Mesenchymal stem cell (in vitro differentiated cells and primary cell): Measurements from ENCODE around the gene NDUFS7.
"Not testable (repeated sequence)": the region's sequence is repeated elsewhere in the genome, so short reads cannot be mapped to it uniquely, and the experiment has no call there.

Experiments used
- DNase-seq: peaks from one replicate; pipeline ENCODE4 v3.0.0-alpha.2; 2013
- H2AFZ ChIP-seq: one replicate; pipeline ENCODE4 v1.6.1; 2013; ENCODE audit warnings: low read depth, mild to moderate bottlenecking, control low read depth, inconsistent platforms, low read length, moderate library complexity
- H2AK5ac ChIP-seq: 2 replicates; pipeline ENCODE4 v1.6.1; 2013; ENCODE audit warnings: low read length, moderate library complexity, mild to moderate bottlenecking, inconsistent platforms; ENCODE audit not compliant: severe bottlenecking
- H2BK120ac ChIP-seq: one replicate; pipeline ENCODE4 v1.6.1; 2013; ENCODE audit warnings: low read depth, mild to moderate bottlenecking, inconsistent platforms, low read length, moderate library complexity
- H2BK12ac ChIP-seq, 2 experiments: one replicate each; pipeline ENCODE4 v1.6.1; 2013; ENCODE audit warnings: inconsistent platforms in 2 of 2, low read length in 2 of 2, mild to moderate bottlenecking in 2 of 2, moderate library complexity in 2 of 2, control low read depth in 1 of 2
- H2BK15ac ChIP-seq: one replicate; pipeline ENCODE4 v1.6.1; 2013; ENCODE audit warnings: mild to moderate bottlenecking, low read depth, inconsistent platforms; ENCODE audit not compliant: poor library complexity, severe bottlenecking
- H2BK5ac ChIP-seq: 2 replicates; pipeline ENCODE4 v1.6.1; 2013; ENCODE audit warnings: low read depth, mild to moderate bottlenecking, low read length, control low read depth, inconsistent platforms; ENCODE audit not compliant: poor library complexity, severe bottlenecking
- H3K14ac ChIP-seq, 2 experiments: one replicate each; pipeline ENCODE4 v1.6.1; 2013; ENCODE audit warnings: inconsistent platforms in 2 of 2, low read length in 2 of 2, control low read depth in 1 of 2, mild to moderate bottlenecking in 1 of 2, moderate library complexity in 1 of 2
- H3K18ac ChIP-seq, 2 experiments: one replicate each; pipeline ENCODE4 v1.6.1; 2013; ENCODE audit warnings: inconsistent platforms in 2 of 2, low read length in 2 of 2, control low read depth in 1 of 2, low read depth in 1 of 2, mild to moderate bottlenecking in 1 of 2
- H3K23ac ChIP-seq, 2 experiments: one replicate each; pipeline ENCODE4 v1.6.1; 2013; ENCODE audit warnings: inconsistent platforms in 2 of 2, low read length in 2 of 2, mild to moderate bottlenecking in 2 of 2, moderate library complexity in 2 of 2, control low read depth in 1 of 2
- H3K27ac ChIP-seq: 2 replicates; pipeline ENCODE4 v1.5.1; 2013; ENCODE audit warnings: mild to moderate bottlenecking, moderate library complexity, low read length, control low read depth, inconsistent platforms; ENCODE audit not compliant: poor library complexity, severe bottlenecking
- H3K27me3 ChIP-seq, 2 experiments: 2 replicates each; pipeline versions ENCODE4 v1.6.1 to v1.7.0; 2013; ENCODE audit warnings: low read length in 2 of 2, mild to moderate bottlenecking in 2 of 2, moderate library complexity in 2 of 2, control low read depth in 1 of 2, inconsistent platforms in 1 of 2; ENCODE audit not compliant: control insufficient read depth in 1 of 2, insufficient read depth in 1 of 2
- H3K36me3 ChIP-seq, 2 experiments: 2 replicates each; pipeline versions ENCODE4 v1.6.1 to v1.7.0; 2013; ENCODE audit warnings: low read length in 2 of 2, control low read depth in 1 of 2, inconsistent platforms in 1 of 2, low read depth in 1 of 2, mild to moderate bottlenecking in 1 of 2; ENCODE audit not compliant: insufficient read depth in 2 of 2, control insufficient read depth in 1 of 2
- H3K4ac ChIP-seq, 2 experiments: one replicate each; pipeline ENCODE4 v1.6.1; 2013; ENCODE audit warnings: inconsistent platforms in 2 of 2, low read length in 2 of 2, mild to moderate bottlenecking in 2 of 2, moderate library complexity in 2 of 2, control low read depth in 1 of 2, low read depth in 1 of 2
- H3K4me1 ChIP-seq: 2 replicates; pipeline ENCODE4 v1.6.1; 2013; ENCODE audit warnings: low read depth, low read length, control low read depth; ENCODE audit not compliant: control insufficient read depth, insufficient read depth
- H3K4me2 ChIP-seq: 2 replicates; pipeline ENCODE4 v1.6.1; 2013; ENCODE audit warnings: low read length, mild to moderate bottlenecking, inconsistent platforms; ENCODE audit not compliant: poor library complexity, severe bottlenecking
- H3K4me3 ChIP-seq, 2 experiments: 2 replicates each; pipeline versions ENCODE4 v1.5.1 to v1.7.0; 2013; ENCODE audit warnings: low read length in 2 of 2, mild to moderate bottlenecking in 2 of 2, control low read depth in 1 of 2, low read depth in 1 of 2; ENCODE audit not compliant: insufficient read depth in 1 of 2
- H3K79me1 ChIP-seq: replicated peaks from 2 replicates; pipeline ENCODE4 v1.6.1; 2013; ENCODE audit warnings: mild to moderate bottlenecking, control low read depth, low read length, inconsistent platforms; ENCODE audit not compliant: poor library complexity, severe bottlenecking
- H3K9ac ChIP-seq: 2 replicates; pipeline ENCODE4 v1.7.0; 2013; ENCODE audit warnings: mild to moderate bottlenecking, low read length, moderate library complexity
- H3K9me3 ChIP-seq: 2 replicates; pipeline ENCODE4 v1.7.0; 2013; ENCODE audit warnings: mild to moderate bottlenecking, low read length; ENCODE audit not compliant: control insufficient read depth
- H4K8ac ChIP-seq: one replicate; pipeline ENCODE4 v1.6.1; 2013; ENCODE audit warnings: inconsistent platforms, mild to moderate bottlenecking, low read length, moderate library complexity
- H4K91ac ChIP-seq: one replicate; pipeline ENCODE4 v1.6.1; 2013; ENCODE audit warnings: mild to moderate bottlenecking, low read length, inconsistent platforms
- WGBS: methylation state at CpG from one replicate; pipeline ENCODE4 v1.1.7; 2013; ENCODE audit warnings: mixed read lengths; 5-methylcytosine and 5-hydroxymethylcytosine counted together

The NDUFS7 gene

DNA sequence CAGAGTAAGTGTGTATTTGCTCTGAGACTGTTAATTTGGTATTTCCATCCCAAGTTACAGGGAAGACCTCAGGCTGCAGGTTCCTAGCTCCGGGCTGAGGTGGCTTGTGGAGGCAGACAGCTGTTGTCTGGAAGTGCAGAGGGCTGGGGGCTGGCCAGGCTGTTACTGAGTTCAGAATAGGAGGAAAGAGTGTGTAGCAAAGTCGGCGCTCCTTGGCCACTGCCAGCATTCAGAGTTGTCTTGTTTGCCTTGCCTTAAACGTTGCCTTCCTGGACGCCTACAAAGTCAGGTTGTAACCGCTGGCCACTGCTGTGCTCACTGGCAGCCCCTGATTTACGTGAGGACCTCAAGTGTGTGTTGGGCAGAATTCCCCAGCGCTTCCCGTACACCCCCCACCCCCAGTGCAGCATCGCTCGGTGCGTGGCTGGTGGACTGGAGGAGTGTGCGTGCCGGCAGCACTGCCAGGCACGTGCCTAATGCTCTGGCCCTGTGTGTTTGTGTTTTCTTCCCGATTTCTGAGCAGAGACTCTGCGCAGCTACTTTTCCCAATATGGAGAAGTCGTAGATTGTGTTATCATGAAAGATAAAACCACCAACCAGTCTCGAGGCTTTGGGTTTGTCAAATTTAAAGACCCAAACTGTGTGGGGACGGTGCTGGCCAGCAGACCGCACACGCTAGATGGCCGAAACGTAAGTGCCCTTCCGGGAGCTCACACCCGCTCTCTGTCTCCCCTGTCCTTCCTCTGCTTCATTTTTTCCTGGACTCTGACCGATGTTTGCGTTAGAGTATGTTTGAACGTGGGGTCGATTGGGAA, 34.2 kb downstream of the NDUFS7 start:
- Histone ChIP-seq H3K4me2 (no peak overlapping the region), H2BK12ac (peak overlapping the region in 1 of 2 experiments; percentile 18), H3K4ac (no peak overlapping the region), H3K79me1 (peaks cover 10% of the 10 kb centered on the region), H3K27ac (no peak overlapping the region), H3K18ac (no peak overlapping the region), H3K9me3 (no peaks in the 10 kb centered on the region), H2BK120ac (no peak overlapping the region), H3K4me1 (peaks cover 49% of the 10 kb centered on the region), H2BK5ac (no peak overlapping the region), H3K36me3 (peaks cover 56 to 75% of the 10 kb centered on the region in 2 experiments), H2BK15ac (no peak overlapping the region), H3K23ac (no peak overlapping the region), H3K27me3 (no peaks in the 10 kb centered on the region), H3K4me3 (no peak overlapping the region), H2AFZ (no peak overlapping the region), H2AK5ac (no peak overlapping the region), H4K91ac (no peak overlapping the region), H3K14ac (no peak overlapping the region), H4K8ac (no peak overlapping the region), H3K9ac (no peak overlapping the region)
- 94% methylated on average over 28 of the region's 30 CpGs for WGBS
- no peak for DNase-seq

DNA sequence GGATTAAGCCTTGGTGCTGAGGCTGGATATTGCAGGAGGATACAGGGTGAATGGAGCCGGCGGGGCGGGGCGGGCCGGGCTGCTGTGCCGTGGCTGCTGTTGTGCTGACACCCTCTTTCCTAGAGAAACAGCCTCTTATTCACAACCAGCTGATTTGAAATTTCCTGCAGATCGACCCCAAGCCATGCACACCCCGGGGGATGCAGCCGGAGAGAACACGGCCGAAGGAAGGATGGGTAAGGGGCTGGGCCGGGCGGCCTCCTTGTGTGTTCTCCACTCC, 34.7 kb downstream of the NDUFS7 start:
- H3K4me3 ChIP-seq: no peak overlapping the region
- H3K79me1 ChIP-seq: peaks cover 13% of the 10 kb centered on the region
- no peak overlapping the region for H3K14ac ChIP-seq
- no peak overlapping the region for H2BK5ac ChIP-seq
- H2AFZ ChIP-seq: no peak overlapping the region
- no peaks in the 10 kb centered on the region for H3K27me3 ChIP-seq
- no peak overlapping the region for H2BK15ac ChIP-seq
- no peak overlapping the region for H4K8ac ChIP-seq
- DNase-seq: no peak
- H3K4me2 ChIP-seq: no peak overlapping the region
- H3K23ac ChIP-seq: no peak overlapping the region
- H3K9me3 ChIP-seq: no peaks in the 10 kb centered on the region
- no peak overlapping the region for H3K18ac ChIP-seq
- no peak overlapping the region for H2BK12ac ChIP-seq
- no peak overlapping the region for H2AK5ac ChIP-seq
- peaks cover 47% of the 10 kb centered on the region for H3K4me1 ChIP-seq
- peaks cover 57 to 73% of the 10 kb centered on the region in 2 experiments for H3K36me3 ChIP-seq
- no peak overlapping the region for H3K27ac ChIP-seq
- H3K9ac ChIP-seq: no peak overlapping the region
- WGBS: 96% methylated on average over 12 of the region's 13 CpGs
- H4K91ac ChIP-seq: no peak overlapping the region
- no peak overlapping the region for H3K4ac ChIP-seq
- H2BK120ac ChIP-seq: no peak overlapping the region

DNA sequence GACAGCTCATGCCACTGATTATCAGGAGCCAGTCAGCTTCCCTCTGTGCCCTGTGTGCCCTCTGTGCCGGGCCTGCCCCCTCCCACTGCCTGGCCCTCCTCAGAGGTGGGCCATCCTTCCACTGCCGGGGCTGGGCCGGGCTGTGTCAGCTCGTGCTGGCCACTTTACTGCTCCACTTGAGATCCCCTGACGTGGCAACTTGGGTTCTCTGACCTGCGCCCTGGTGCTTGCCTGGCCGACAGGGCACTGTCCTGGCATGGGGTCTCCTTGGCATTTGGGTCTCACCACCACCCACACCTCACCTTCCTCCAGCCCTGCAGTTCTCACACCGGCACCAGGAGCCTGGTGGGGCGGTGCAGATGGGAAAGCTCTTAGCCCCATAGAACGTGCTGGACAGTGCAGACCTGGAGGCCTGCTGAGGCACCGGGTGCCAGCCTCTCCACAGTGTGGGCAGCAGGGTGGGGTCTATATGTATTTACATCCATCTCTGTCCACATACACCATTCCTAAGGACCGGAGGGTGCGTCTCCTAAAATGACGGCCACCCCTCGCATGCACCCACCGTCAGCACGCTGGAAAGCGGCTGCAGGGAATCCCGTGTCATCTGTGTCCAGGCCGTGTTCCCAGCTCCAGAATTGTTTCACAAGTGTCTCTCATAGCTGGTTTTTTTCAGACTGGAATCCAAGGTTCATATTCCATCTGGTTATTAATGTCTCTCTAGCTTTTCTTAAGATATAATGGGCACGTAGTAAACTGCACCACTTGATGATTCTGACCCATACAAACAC, 35.4 kb downstream of the NDUFS7 start:
- Histone ChIP-seq H3K4me2 (no peak overlapping the region), H3K18ac (no peak overlapping the region), H3K27ac (no peak overlapping the region), H2BK15ac (no peak overlapping the region), H2AFZ (no peak overlapping the region), H3K14ac (no peak overlapping the region), H2BK12ac (no peak overlapping the region), H3K79me1 (peaks cover 15% of the 10 kb centered on the region), H3K36me3 (peaks cover 60 to 75% of the 10 kb centered on the region in 2 experiments), H3K27me3 (no peaks in the 10 kb centered on the region), H2BK120ac (no peak overlapping the region), H4K8ac (no peak overlapping the region), H3K4me3 (no peak overlapping the region), H3K23ac (no peak overlapping the region), H3K9ac (no peak overlapping the region), H2AK5ac (no peak overlapping the region), H3K9me3 (no peaks in the 10 kb centered on the region), H2BK5ac (no peak overlapping the region), H3K4ac (no peak overlapping the region), H4K91ac (no peak overlapping the region), H3K4me1 (peaks cover 49% of the 10 kb centered on the region)
- DNase-seq: no peak
- 98% methylated on average over 17 of the region's 21 CpGs for WGBS

DNA sequence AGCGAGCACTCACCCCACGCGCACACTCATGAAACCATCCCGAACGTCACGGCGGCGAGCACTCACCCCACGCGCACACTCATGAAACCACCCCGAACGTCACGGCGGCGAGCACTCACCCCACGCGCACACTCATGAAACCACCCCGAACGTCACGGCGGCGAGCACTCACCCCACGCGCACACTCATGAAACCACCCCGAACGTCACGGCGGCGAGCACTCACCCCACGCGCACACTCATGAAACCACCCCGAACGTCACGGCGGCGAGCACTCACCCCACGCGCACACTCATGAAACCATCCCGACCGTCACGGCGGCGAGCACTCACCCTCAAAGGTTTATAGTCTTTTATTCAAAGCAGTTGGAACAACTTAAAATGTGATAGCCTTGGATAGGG, 36.4 kb downstream of the NDUFS7 start:
- H2AFZ ChIP-seq, H3K14ac ChIP-seq, H3K4ac ChIP-seq, DNase-seq, H2BK5ac ChIP-seq, H3K18ac ChIP-seq, H3K27me3 ChIP-seq, H2BK15ac ChIP-seq, H2AK5ac ChIP-seq, H3K4me3 ChIP-seq, H2BK12ac ChIP-seq, H4K91ac ChIP-seq, H2BK120ac ChIP-seq, H3K9ac ChIP-seq, H3K4me2 ChIP-seq, H3K27ac ChIP-seq, H4K8ac ChIP-seq, H3K9me3 ChIP-seq, H3K23ac ChIP-seq: not testable (repeated sequence)
- Histone ChIP-seq H3K4me1 (peaks cover 51% of the 10 kb centered on the region), H3K36me3 (peaks cover 62 to 85% of the 10 kb centered on the region in 2 experiments), H3K79me1 (peaks cover 21% of the 10 kb centered on the region)
- WGBS: over 99% methylated on average over 21 of the region's 43 CpGs
